ENCODE results near the gene SCAF8.
"Not testable (repeated sequence)": the region's sequence is repeated elsewhere in the genome, so short reads cannot be mapped to it uniquely, and the experiment has no call there.

SCAF8 gene

DNA sequence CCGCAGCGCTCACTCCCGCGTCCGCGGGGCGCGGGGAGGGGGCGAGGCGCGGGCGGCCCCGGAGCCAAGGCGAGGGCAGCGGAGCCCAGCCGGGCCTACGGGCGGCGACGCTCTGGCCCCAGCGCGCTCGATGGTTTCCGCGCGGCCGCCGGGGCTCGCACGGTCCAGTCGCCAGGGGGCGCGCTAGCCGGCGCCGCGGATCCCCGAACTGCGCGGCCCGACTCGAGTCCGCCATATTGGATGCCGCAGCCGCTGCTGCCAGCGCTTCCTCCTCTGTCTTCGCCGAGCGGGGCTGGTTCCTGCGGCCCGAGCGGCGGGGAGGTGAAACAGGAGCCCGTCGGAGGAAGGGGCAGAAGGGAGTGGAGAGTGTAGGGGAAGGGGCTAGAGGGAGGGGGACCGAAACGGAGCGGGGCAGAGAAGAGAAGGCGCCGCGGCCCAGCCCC, at the start of gene SCAF8:
TSS of gene SCAF8 (plus strand) at position 234 of the 443 bp plus-strand sequence. CDS start 485 bp downstream, outside the sequence.
- DNase-seq (ENCODE audit: low read depth in 2 of 2): peak; percentile 60 to 74

DNA sequence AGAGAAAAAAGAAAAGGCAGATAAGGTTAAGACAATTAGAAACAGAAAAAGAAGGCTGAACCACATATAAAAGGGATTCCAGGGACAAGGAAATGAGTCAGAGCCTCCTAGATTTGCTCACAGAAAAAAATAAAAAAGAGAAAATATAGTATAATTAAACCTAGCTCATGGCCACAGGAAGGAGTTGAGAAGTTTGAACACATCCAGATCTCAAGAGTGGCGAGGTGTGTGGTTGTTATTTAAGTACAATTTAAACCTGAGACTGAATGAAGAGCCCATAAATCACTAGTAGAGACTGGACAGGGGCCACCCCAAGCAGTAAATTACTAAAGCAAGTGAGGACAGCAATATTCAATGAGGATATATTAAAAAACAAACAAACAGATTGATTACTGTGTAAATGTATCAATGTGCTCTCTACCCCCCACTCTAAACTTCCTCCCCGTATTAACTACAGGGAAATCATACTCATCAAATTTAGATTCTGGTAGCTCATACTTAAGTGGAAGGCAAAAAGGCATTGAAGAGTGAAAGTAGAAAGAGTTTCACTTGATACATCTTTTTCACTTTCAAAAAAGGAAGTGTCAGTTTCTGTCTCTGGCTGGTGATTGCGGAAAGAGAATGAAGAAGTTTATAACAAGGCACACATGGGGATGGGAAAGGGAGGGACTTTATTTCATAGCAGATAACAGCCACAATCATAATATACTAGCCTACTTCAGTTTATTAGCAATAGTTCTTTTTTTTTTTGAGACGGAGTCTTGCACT, 49.3 kb upstream of the SCAF8 start:
- no peak for DNase-seq (ENCODE audit: low read depth in 2 of 2)

DNA sequence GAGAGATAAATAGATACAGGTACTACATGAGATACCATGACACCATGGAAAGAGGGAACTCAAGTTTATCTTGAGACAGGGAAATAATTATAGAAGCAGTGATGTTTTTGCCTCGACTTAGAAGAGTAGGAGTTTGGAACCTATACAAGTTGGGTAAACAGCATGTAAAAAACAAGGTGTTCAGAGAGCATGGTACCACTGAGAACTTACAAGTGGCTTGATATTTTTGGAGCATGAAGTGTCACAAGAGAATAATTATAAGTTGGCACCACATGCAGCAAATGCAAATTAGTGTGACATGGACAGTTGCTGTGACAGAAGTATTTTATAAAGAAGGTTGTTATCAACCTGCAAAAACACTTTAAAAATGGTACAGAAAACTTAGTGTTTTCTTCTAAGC, 47.1 kb upstream of the SCAF8 start:
- DNase-seq (ENCODE audit: low read depth in 2 of 2): no peak

- DNase-seq (ENCODE audit: low read depth in 2 of 2): no peak
Measured at GRCh38 chr6:154689493-154690255, 43.5 kb upstream of the SCAF8 start.

- DNase-seq (ENCODE audit: low read depth in 2 of 2): no peak
Measured at GRCh38 chr6:154690857-154691256, 42.4 kb upstream of the SCAF8 start.

DNA sequence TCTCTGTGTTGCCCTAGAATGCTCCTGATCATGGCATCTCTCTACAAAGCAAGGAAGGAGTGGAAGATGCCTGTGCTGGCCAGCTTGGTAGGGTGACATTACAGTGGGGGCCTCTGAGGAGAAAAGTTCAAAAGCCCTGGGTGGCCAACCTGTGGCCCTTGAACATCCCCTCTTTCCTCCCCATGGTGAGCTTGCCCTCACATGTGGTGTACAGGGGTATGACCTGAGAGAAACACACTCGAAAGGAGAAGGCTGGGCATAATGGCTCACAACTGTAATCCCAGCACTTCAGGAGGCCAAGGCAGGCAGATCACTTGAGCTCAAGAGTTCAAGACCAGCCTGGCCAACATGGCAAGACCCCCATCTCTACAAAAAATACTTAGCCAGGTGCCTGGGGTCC, 36.6 kb upstream of the SCAF8 start:
- DNase-seq (ENCODE audit: low read depth in 2 of 2): no peak

DNA sequence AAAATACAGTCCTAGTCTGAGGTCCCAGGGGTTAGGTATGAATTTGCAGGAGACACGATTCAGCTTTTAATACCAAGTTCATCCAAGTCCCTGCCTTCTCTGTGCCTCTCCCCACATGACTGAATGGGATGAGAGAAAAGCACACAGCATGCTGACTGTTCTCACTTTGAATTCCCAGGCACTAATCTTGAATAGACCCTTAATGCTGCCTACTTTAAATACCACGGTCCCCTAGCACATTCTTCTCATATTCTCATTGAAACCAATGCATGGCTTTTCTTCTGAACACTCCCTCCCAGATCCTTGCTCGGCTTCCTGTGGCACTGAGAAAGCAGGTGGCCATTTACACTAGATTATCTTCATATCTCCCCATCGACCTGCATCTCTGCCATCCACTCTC, 30.1 kb upstream of the SCAF8 start:
- no peak for DNase-seq (ENCODE audit: low read depth in 2 of 2)

GRCh38 chr6:154705471-154706113, 27.6 kb upstream of the SCAF8 start:
- no peak for DNase-seq (ENCODE audit: low read depth in 2 of 2)

DNA sequence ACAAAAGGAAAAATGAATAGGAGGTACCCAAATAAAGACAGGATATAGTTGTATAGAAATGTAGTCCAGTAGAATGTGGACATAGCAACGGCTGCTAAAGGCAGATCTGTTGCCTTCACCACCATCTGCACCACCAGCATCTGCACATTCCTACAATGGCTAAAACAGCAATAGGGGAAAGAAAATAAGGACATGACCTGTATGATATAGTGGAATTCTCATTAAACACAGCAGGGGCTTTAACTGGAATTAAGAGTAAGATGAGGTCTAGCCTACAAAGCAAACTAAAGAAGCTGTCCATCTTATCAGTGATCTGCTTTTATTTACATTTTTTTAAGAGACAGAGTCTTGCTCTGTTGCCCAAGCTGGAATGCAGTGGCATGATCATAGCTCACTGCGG, 26.8 kb upstream of the SCAF8 start:
- DNase-seq (ENCODE audit: low read depth in 2 of 2): no peak

GRCh38 chr6:154709621-154710020, 23.6 kb upstream of the SCAF8 start:
- DNase-seq (ENCODE audit: low read depth in 2 of 2): no peak

DNA sequence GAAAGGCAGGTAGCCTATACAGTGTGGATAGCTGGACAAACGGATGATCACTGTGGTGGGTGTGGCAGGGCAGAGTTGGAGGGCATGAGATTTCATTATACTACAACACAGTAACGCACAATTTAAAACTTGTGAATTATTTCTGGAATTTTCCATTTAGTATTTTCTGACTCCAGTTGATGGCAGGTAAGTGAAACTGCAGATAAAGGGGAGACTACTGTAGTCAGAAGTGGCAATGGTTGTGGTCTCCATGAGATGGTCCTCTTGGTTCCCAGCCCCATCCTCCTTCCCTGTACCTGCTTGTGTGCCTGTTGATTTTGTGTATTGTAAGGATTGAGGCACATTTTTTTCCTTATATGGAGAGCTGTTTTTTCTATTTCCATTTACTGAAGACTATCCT, 22.5 kb upstream of the SCAF8 start:
- DNase-seq (ENCODE audit: low read depth in 2 of 2): no peak

- DNase-seq (ENCODE audit: low read depth in 2 of 2): no peak
Measured at GRCh38 chr6:154715446-154715845, 17.8 kb upstream of the SCAF8 start.

- not testable (repeated sequence) for DNase-seq (ENCODE audit: low read depth in 2 of 2)
Measured at GRCh38 chr6:154716350-154716749, 16.9 kb upstream of the SCAF8 start.

GRCh38 chr6:154719433-154719832, 13.8 kb upstream of the SCAF8 start:
- DNase-seq (ENCODE audit: low read depth in 2 of 2): no peak

DNA sequence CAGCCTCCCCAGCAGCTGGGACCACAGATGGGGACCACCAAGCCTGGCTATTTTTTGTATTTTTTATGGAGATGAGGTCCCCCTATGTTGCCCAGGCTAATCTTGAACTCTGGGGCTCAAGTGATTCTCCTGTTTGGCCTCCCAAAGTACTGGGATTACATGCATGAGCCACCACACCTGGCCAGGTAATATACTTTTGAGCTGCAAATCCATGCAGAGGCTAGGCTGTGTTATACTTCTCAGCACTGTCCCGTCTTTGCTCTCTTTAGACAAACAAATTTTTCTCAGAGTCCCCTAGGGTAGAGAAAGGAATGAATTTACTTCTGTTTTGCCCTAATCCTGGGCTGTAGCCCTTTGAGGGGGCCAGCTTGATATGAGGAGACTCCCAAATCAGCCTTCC, 13.4 kb upstream of the SCAF8 start:
- DNase-seq (ENCODE audit: low read depth in 2 of 2): no peak

GRCh38 chr6:154721460-154721859, 11.8 kb upstream of the SCAF8 start:
- no peak for DNase-seq (ENCODE audit: low read depth in 2 of 2)

GRCh38 chr6:154726887-154727286, 6.3 kb upstream of the SCAF8 start:
- DNase-seq (ENCODE audit: low read depth in 2 of 2): no peak

DNA sequence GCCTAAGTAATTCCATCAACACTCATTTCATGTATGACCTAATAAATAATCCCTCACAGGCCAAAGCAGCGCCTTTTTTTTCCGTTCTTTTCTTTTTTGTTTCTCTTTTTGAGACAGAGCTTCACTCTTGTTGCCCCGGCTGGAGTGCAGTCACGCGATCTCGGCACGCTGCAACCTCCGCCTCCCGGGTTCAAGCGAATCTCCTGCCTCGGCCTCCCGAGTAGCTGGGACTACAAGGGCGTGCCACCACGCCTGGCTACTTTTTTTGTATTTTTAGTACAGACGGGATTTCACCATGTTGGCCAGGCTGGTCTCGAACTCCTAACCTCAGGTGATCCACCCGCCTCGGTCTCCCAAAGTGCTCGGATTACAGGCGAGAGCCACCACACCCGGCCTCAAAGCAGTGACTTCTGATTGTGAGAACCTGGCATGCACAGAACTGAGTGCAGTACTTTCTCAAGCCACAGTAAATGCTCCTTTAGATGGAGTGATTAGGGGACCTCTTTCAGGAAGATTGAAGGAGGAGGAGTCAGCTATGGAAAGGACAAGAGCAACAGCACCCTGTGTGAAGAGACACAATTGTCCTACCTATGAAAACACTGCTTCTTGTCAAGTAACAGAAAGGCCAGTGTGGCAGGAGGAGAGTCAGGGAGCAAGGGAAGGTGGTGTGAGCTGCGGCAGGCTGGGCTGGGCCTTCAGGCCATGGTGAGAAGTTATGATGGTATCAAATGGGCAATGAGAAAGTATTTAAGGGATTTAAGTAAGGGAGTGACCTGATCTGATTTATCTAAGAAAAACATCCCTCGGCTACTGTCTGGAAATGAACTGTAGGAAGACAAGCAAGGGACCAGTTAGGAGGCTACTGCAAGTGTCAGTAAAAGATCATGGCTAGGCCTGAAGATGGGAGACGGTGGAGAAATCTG, 1.7 kb upstream of the SCAF8 start:
- no peak for DNase-seq (ENCODE audit: low read depth in 2 of 2)

- DNase-seq (ENCODE audit: low read depth in 2 of 2): no peak
Measured at GRCh38 chr6:154732538-154733182, 556 bp upstream of the SCAF8 start.

- DNase-seq (ENCODE audit: low read depth in 2 of 2): peak; percentile 70 to 71
Measured at GRCh38 chr6:154733626-154734382, 588 bp downstream of the SCAF8 start.
